GM12878 (cell line): Measurements from ENCODE around the gene PAX5. TPM values are rescaled to one million over a fixed set of nuclear protein-coding genes. Genes with fewer than 3 reads are reported as not detected.

Source experiments
- ATAC-seq: fragments of 200-7000 bp; cut with Tn5 transposase; 3 replicates; pipeline ENCODE4 v1.9.1; 2020; ENCODE audit warnings: mild to moderate bottlenecking, moderate library complexity
- BruUV-seq: library from RNA; stranded (reverse); fragments of 400-500 nt; replicated peaks from 2 replicates; lab custom pipeline; 2021; lab: Mats Ljungman, UMichigan
- CTCF ChIA-PET: fragments of 300-600 bp; sonication (Branson Sonifier 250); formaldehyde crosslinking; extraction: SDS; loops from one replicate; lab custom pipeline; 2021; ENCODE audit warnings: inconsistent platforms; lab: Yijun Ruan, JAX
- POLR2A ChIA-PET: fragments of 350-600 bp; formaldehyde crosslinking; extraction: SDS; loops from one replicate; lab custom pipeline; 2021; ENCODE audit warnings: inconsistent platforms; lab: Charles Lee
- RAD21 ChIA-PET: fragments of 300-600 bp; sonication (Branson Sonifier 250); formaldehyde crosslinking; loops from one replicate; lab custom pipeline; 2023; ENCODE audit warnings: antibody characterized with exemption; ENCODE audit not compliant: unreplicated experiment; lab: Charles Lee
- SMC1A ChIA-PET: fragments of 300-600 bp; sonication (Branson Sonifier 250); formaldehyde crosslinking; loops from one replicate; lab custom pipeline; 2023; ENCODE audit not compliant: unreplicated experiment, uncharacterized antibody; lab: Charles Lee
- DNase-seq: peaks from one replicate; pipeline ENCODE4 v3.0.0-alpha.2; 2011; ENCODE audit warnings: low read depth, low spot score
- FAIRE-seq: peaks from 3 replicates; lab custom pipeline; 2011; peaks lifted over from hg19 to GRCh38; lab: Jason Lieb, UNC
- H2AFZ ChIP-seq: 2 replicates; pipeline ENCODE4 v1.6.0; 2011; ENCODE audit warnings: low read depth, low read length, control low read depth; ENCODE audit not compliant: control insufficient read depth
- H3K27ac ChIP-seq: 2 replicates; pipeline ENCODE4 v1.5.1; 2011; ENCODE audit warnings: control low read depth; ENCODE audit not compliant: control insufficient read depth, insufficient read depth
- H3K27me3 ChIP-seq, 2 experiments: replicated peaks in 1 of 2; 2 replicates each; pipeline versions ENCODE4 v1.6.0 to v1.6.1; 2011; ENCODE audit warnings: low read length in 1 of 2; ENCODE audit not compliant: control insufficient read depth in 2 of 2, insufficient read depth in 2 of 2
- H3K36me3 ChIP-seq, 2 experiments: 2 replicates each; pipeline ENCODE4 v1.5.1; 2011; ENCODE audit warnings: low read length in 1 of 2; ENCODE audit not compliant: control insufficient read depth in 2 of 2, insufficient read depth in 2 of 2
- H3K4me1 ChIP-seq: 2 replicates; pipeline ENCODE4 v1.6.1; 2011; ENCODE audit warnings: mild to moderate bottlenecking, low read length, moderate library complexity, mixed read lengths; ENCODE audit not compliant: control insufficient read depth, insufficient read depth
- H3K4me2 ChIP-seq: 2 replicates; pipeline ENCODE4 v1.6.0; 2011; ENCODE audit warnings: control low read depth; ENCODE audit not compliant: control insufficient read depth, insufficient read depth
- H3K4me3 ChIP-seq: fragments of 200-600 bp; sonication (generic); 2 replicates; pipeline ENCODE4 v1.5.1; 2016
- H3K79me2 ChIP-seq: 2 replicates; pipeline ENCODE4 v1.6.0; 2011; ENCODE audit warnings: low read length; ENCODE audit not compliant: control insufficient read depth, insufficient read depth
- H3K9ac ChIP-seq: 2 replicates; pipeline ENCODE4 v1.8.0; 2011; ENCODE audit warnings: low read length, control low read depth, mixed read lengths; ENCODE audit not compliant: control insufficient read depth, insufficient read depth
- H3K9me3 ChIP-seq: replicated peaks from 3 replicates; pipeline ENCODE4 v1.5.1; 2011; ENCODE audit warnings: mild to moderate bottlenecking, low read length; ENCODE audit not compliant: control insufficient read depth, insufficient read depth
- H4K20me1 ChIP-seq: 2 replicates; pipeline ENCODE4 v1.6.0; 2011; ENCODE audit not compliant: control insufficient read depth, insufficient read depth
- ATF7 ChIP-seq: fragments of 450-650 bp; IDR thresholded peaks from 2 replicates; pipeline ENCODE4 v1.6.1; 2016; ENCODE audit warnings: low read depth, mild to moderate bottlenecking
- MLLT1 ChIP-seq: fragments of 450-650 bp; IDR thresholded peaks from 2 replicates; pipeline ENCODE4 v1.6.1; 2016; ENCODE audit warnings: mild to moderate bottlenecking
- MXI1 ChIP-seq: fragments of 150-350 bp; IDR thresholded peaks from 2 replicates; pipeline ENCODE4 v1.6.1; 2011; ENCODE audit warnings: low read depth, mild to moderate bottlenecking, inconsistent platforms, low read length, improper control_type of control experiment
- POLR2A ChIP-seq: IDR thresholded peaks from 2 replicates; pipeline ENCODE4 v1.6.1; 2011; ENCODE audit warnings: low read depth, mild to moderate bottlenecking, low read length
- WGBS: methylation state at CpG from one replicate; pipeline ENCODE4 v1.1.6; 2016; ENCODE audit warnings: low lambda C conversion rate; ENCODE audit not compliant: insufficient replicate concordance, insufficient coverage; ENCODE audit errors: missing lambda C conversion rate; 5-methylcytosine and 5-hydroxymethylcytosine counted together
- in situ Hi-C: fragments of 300-500 bp; cut with MboI; formaldehyde crosslinking; loops from 9 replicates; pipeline ENCODE4 v1.14.3; 2018; ENCODE audit warnings: mixed read lengths
- intact Hi-C: fragments of 100-400 bp; cut with micrococcal nuclease; formaldehyde crosslinking; loops from one replicate; pipeline ENCODE4 v1.14.2; 2022; ENCODE audit not compliant: unreplicated experiment
- polyA plus RNA-seq, 11 experiments: library from polyadenylated mRNA; depleted of rRNA in 4 of 11; unstranded in 6 of 11; stranded (reverse) in 5 of 11; fragments of >200 nt; fragmentation: Nextera tagmentation in 4 of 11; fragmentation: Illumina TruSeq in 1 of 11; extraction: Ambion mirVana in 4 of 11; extraction: Trizol in 1 of 11; gene quantifications; 1 replicate in 1 of 11; 2 replicates in 10 of 11; pipeline versions ENCODE4 v1.2.1 to v1.2.3, GENCODE V29; 2011 to 2016; ENCODE audit warnings: inconsistent platforms in 2 of 11, missing spikeins in 2 of 11, low read depth in 1 of 11
- total RNA-seq, 4 experiments: library from RNA; depleted of rRNA in 3 of 4; stranded (reverse); fragments of >200 nt in 3 of 4; fragmentation: Illumina TruSeq in 1 of 4; extraction: Trizol in 1 of 4; gene quantifications; 2 replicates each; pipeline versions ENCODE4 v1.2.1 to v1.2.3, GENCODE V29; 2013 to 2021

Gene PAX5
- total and polyA plus RNA-seq, 10 of the 15 experiments (the other 5 are each of a cell fraction or from before 2014, with no cell fraction given): 2.2 to 123 (median 31.9) TPM

GRCh38 chr9:36900856-36901220 is 133.2 kb downstream of the PAX5 start:
- peaks cover 38 to 42% of the 10 kb centered on the region in 2 experiments for H3K36me3 ChIP-seq
- no peak for DNase-seq
- in situ Hi-C loops: no loop called here
- no peak for ATAC-seq
- TF ChIP-seq POLR2A (peak; percentile 29; the same call in 1 of the 2 replicates), ATF7 (no peak)
- TF ChIP-seq, all 136 proteins: peak for 1
- WGBS: 96% methylated on average over 6 of the region's 6 CpGs
- no peaks in the 10 kb centered on the region for H3K9me3 ChIP-seq
- no peak overlapping the region for H3K9ac ChIP-seq
- BruUV-seq: no TSS peak
- CTCF ChIA-PET: interaction anchor here (0.7 kb wide), 1 partner anchor 59 kb away, joined by 3 read pairs; no protein-coding TSS in a partner anchor
- POLR2A ChIA-PET: no interaction called here
- intact Hi-C loops: no loop called here
- H3K27ac ChIP-seq: no peak overlapping the region
- SMC1A ChIA-PET: no interaction called here
- FAIRE-seq: no peak
- no peak overlapping the region for H3K4me3 ChIP-seq
- RAD21 ChIA-PET: interaction anchor here (0.6 kb wide), 1 partner anchor 658 kb away, joined by 3 read pairs; no protein-coding TSS in a partner anchor
- H2AFZ ChIP-seq: no peak overlapping the region
- no peaks in the 10 kb centered on the region for H3K27me3 ChIP-seq
- no peaks in the 10 kb centered on the region for H4K20me1 ChIP-seq
- H3K4me1 ChIP-seq: peaks cover 14% of the 10 kb centered on the region
- H3K4me2 ChIP-seq: no peak overlapping the region
- H3K79me2 ChIP-seq: peaks cover 2% of the 10 kb centered on the region

- peaks cover 38 to 41% of the 10 kb centered on the region in 2 experiments for H3K36me3 ChIP-seq
- no peak overlapping the region for H3K4me2 ChIP-seq
- ChIA-PET POLR2A (no interaction called here), RAD21 (no interaction called here), CTCF (interaction anchor here (0.7 kb wide), 1 partner anchor 58 kb away, joined by 3 read pairs; no protein-coding TSS in a partner anchor), SMC1A (no interaction called here)
- intact Hi-C loops (no loop called here), in situ Hi-C loops (no loop called here)
- H2AFZ ChIP-seq: no peak overlapping the region
- H3K4me3 ChIP-seq: no peak overlapping the region
- no peak for FAIRE-seq
- H3K79me2 ChIP-seq: peaks cover under 1% of the 10 kb centered on the region
- no peaks in the 10 kb centered on the region for H3K9me3 ChIP-seq
- no peak overlapping the region for H3K27ac ChIP-seq
- WGBS: 95% methylated on average over 18 of the region's 18 CpGs
- no peaks in the 10 kb centered on the region for H4K20me1 ChIP-seq
- no peak overlapping the region for H3K9ac ChIP-seq
- TF ChIP-seq MLLT1: no peak
- no peak for TF ChIP-seq MXI1
- TF ChIP-seq, all 136 proteins: peak for 0
- Histone ChIP-seq H3K4me1 (peaks cover 13% of the 10 kb centered on the region), H3K27me3 (no peaks in the 10 kb centered on the region)
- DNase-seq: no peak
- no peak for ATAC-seq
- no TSS peak for BruUV-seq
Observed at GRCh38 chr9:36900136-36900855, 133.8 kb downstream of the PAX5 start.
